H1 (cell line): ENCODE data around the gene ME3. TPM values are rescaled to one million over a fixed set of nuclear protein-coding genes. Genes with fewer than 3 reads are reported as not detected.

Source experiments
- CTCF ChIA-PET: fragments of 300-600 bp; sonication (Branson Sonifier 250); formaldehyde crosslinking; loops from one replicate; lab custom pipeline; 2021; ENCODE audit not compliant: partially characterized antibody; lab: Charles Lee
- POLR2A ChIA-PET: fragments of 300-600 bp; sonication (Branson Sonifier 250); formaldehyde crosslinking; loops from one replicate; lab custom pipeline; 2021; ENCODE audit warnings: inconsistent platforms; ENCODE audit not compliant: partially characterized antibody; lab: Charles Lee
- DNase-seq, 2 experiments: peaks; one replicate each; pipeline versions ENCODE4 v3.0.0 to v3.0.0-alpha.2; 2010 to 2022; ENCODE audit warnings: low spot score in 2 of 2, low read depth in 1 of 2, mixed read lengths in 1 of 2
- FAIRE-seq: peaks from 2 replicates; lab custom pipeline; 2011; peaks lifted over from hg19 to GRCh38; lab: Jason Lieb, UNC
- H2AFZ ChIP-seq: 2 replicates; pipeline ENCODE4 v1.8.1; 2012; ENCODE audit warnings: low read length, inconsistent platforms
- H2AK5ac ChIP-seq: 2 replicates; pipeline ENCODE4 v1.6.1; 2013; ENCODE audit warnings: low read depth, low read length
- H2BK120ac ChIP-seq: replicated peaks from 2 replicates; pipeline ENCODE3; 2013; ENCODE audit warnings: low read depth, low read length, inconsistent platforms
- H2BK12ac ChIP-seq: 2 replicates; pipeline ENCODE4 v1.6.1; 2013; ENCODE audit warnings: low read depth, low read length
- H2BK15ac ChIP-seq: 2 replicates; pipeline ENCODE4 v1.6.1; 2013; ENCODE audit warnings: low read length
- H2BK20ac ChIP-seq: 2 replicates; pipeline ENCODE4 v1.6.1; 2013; ENCODE audit warnings: low read length
- H2BK5ac ChIP-seq: 2 replicates; pipeline ENCODE4 v1.6.1; 2013; ENCODE audit warnings: low read depth, low read length
- H3K14ac ChIP-seq: 2 replicates; pipeline ENCODE4 v1.6.1; 2013; ENCODE audit warnings: inconsistent platforms; ENCODE audit not compliant: insufficient read length
- H3K18ac ChIP-seq: 2 replicates; pipeline ENCODE4 v1.6.1; 2013; ENCODE audit warnings: low read length; ENCODE audit errors: extremely low read depth
- H3K23ac ChIP-seq: 2 replicates; pipeline ENCODE4 v1.6.1; 2013; ENCODE audit warnings: inconsistent platforms; ENCODE audit not compliant: insufficient read length
- H3K23me2 ChIP-seq: 2 replicates; pipeline ENCODE4 v1.6.1; 2013; ENCODE audit warnings: low read depth, low read length
- H3K27ac ChIP-seq: 2 replicates; pipeline ENCODE4 v1.6.1; 2011; ENCODE audit warnings: low read depth, low read length, inconsistent platforms
- H3K27me3 ChIP-seq, 4 experiments: replicated peaks in 1 of 4; 1 replicate in 1 of 4; 2 replicates in 3 of 4; pipeline versions ENCODE4 v1.6.1 to v1.8.1; 2011 to 2013; ENCODE audit warnings: low read length in 3 of 4, mild to moderate bottlenecking in 3 of 4, inconsistent platforms in 2 of 4, mixed read lengths in 2 of 4, moderate library complexity in 1 of 4; ENCODE audit not compliant: control insufficient read depth in 3 of 4, insufficient read depth in 3 of 4; ENCODE audit errors: extremely low read depth in 1 of 4
- H3K36me3 ChIP-seq, 4 experiments: 2 replicates each; pipeline versions ENCODE4 v1.6.1 to v1.8.1; 2011 to 2013; ENCODE audit warnings: mild to moderate bottlenecking in 4 of 4, low read length in 3 of 4, moderate library complexity in 2 of 4, control low read depth in 1 of 4, inconsistent platforms in 1 of 4; ENCODE audit not compliant: insufficient read depth in 4 of 4, control insufficient read depth in 2 of 4
- H3K4ac ChIP-seq: replicated peaks from 2 replicates; pipeline ENCODE3; 2013; ENCODE audit warnings: low read length, low read depth, mixed read lengths, inconsistent platforms; ENCODE audit not compliant: insufficient read length
- H3K4me1 ChIP-seq, 4 experiments: replicated peaks in 1 of 4; 1 replicate in 1 of 4; 2 replicates in 3 of 4; pipeline versions ENCODE4 v1.6.1 to v1.8.1; 2011 to 2013; ENCODE audit warnings: low read length in 3 of 4, inconsistent platforms in 2 of 4, mixed read lengths in 1 of 4; ENCODE audit not compliant: insufficient read depth in 4 of 4, control insufficient read depth in 3 of 4
- H3K4me2 ChIP-seq, 2 experiments: 2 replicates each; pipeline versions ENCODE4 v1.6.1 to v1.8.1; 2011 to 2013; ENCODE audit warnings: low read depth in 2 of 2, low read length in 2 of 2, control low read depth in 1 of 2, inconsistent platforms in 1 of 2, mild to moderate bottlenecking in 1 of 2; ENCODE audit not compliant: insufficient read depth in 1 of 2
- H3K4me3 ChIP-seq, 4 experiments: fragments of 200-600, 300-600 bp in 1 of 4; sonication (generic), shearing (Covaris generic), sonication (Bioruptor Twin) in 1 of 4; 2 replicates each; pipeline versions ENCODE4 v1.5.1 to v1.8.1; 2011 to 2016; ENCODE audit warnings: low read length in 4 of 4, low read depth in 3 of 4, control low read depth in 2 of 4, inconsistent platforms in 2 of 4, mild to moderate bottlenecking in 2 of 4, mixed read lengths in 1 of 4, moderate library complexity in 1 of 4; ENCODE audit not compliant: insufficient read depth in 2 of 4; ENCODE audit errors: extremely low read depth in 1 of 4
- H3K56ac ChIP-seq: replicated peaks from 2 replicates; pipeline ENCODE3; 2013; ENCODE audit warnings: low read depth, mild to moderate bottlenecking, mixed read lengths, low read length, inconsistent platforms; ENCODE audit not compliant: insufficient read length
- H3K79me1 ChIP-seq: 2 replicates; pipeline ENCODE4 v1.6.1; 2013; ENCODE audit warnings: low read depth, low read length, control low read depth
- H3K79me2 ChIP-seq, 2 experiments: 2 replicates each; pipeline versions ENCODE4 v1.6.1 to v1.8.1; 2012 to 2013; ENCODE audit warnings: low read length in 2 of 2, mild to moderate bottlenecking in 2 of 2, inconsistent platforms in 1 of 2; ENCODE audit not compliant: insufficient read depth in 2 of 2, control insufficient read depth in 1 of 2
- H3K9ac ChIP-seq, 4 experiments: replicated peaks in 1 of 4; 1 replicate in 1 of 4; 2 replicates in 3 of 4; pipeline versions ENCODE4 v1.6.1 to v1.8.1; 2011 to 2013; ENCODE audit warnings: low read depth in 3 of 4, low read length in 3 of 4, control low read depth in 2 of 4, mild to moderate bottlenecking in 2 of 4, moderate library complexity in 2 of 4, inconsistent platforms in 1 of 4; ENCODE audit errors: extremely low read depth in 1 of 4
- H3K9me3 ChIP-seq, 2 experiments: 2 replicates each; pipeline versions ENCODE4 v1.6.1 to v1.8.1; 2012 to 2013; ENCODE audit warnings: mild to moderate bottlenecking in 2 of 2, moderate library complexity in 2 of 2, control low read depth in 1 of 2, inconsistent platforms in 1 of 2, low read depth in 1 of 2, low read length in 1 of 2, mixed read lengths in 1 of 2; ENCODE audit not compliant: insufficient read depth in 2 of 2
- H4K20me1 ChIP-seq, 2 experiments: replicated peaks in 1 of 2; 2 replicates each; pipeline versions ENCODE3 to v1.8.1; 2011 to 2013; ENCODE audit warnings: inconsistent platforms in 2 of 2, low read length in 2 of 2, mild to moderate bottlenecking in 1 of 2; ENCODE audit not compliant: insufficient read depth in 2 of 2, control insufficient read depth in 1 of 2
- H4K5ac ChIP-seq: 2 replicates; pipeline ENCODE4 v1.6.1; 2013; ENCODE audit warnings: low read length, low read depth, mixed read lengths, inconsistent platforms; ENCODE audit not compliant: insufficient read length
- H4K8ac ChIP-seq: 2 replicates; pipeline ENCODE4 v1.8.0; 2013; ENCODE audit warnings: mild to moderate bottlenecking, moderate library complexity, low read length, inconsistent platforms; ENCODE audit not compliant: insufficient read depth; ENCODE audit errors: extremely low read depth
- H4K91ac ChIP-seq: replicated peaks from 2 replicates; pipeline ENCODE3; 2013; ENCODE audit warnings: low read length, mixed read lengths, inconsistent platforms; ENCODE audit not compliant: insufficient read length
- BRCA1 ChIP-seq: IDR thresholded peaks from 2 replicates; pipeline ENCODE4 v1.6.1; 2012; ENCODE audit warnings: low read depth, low read length, improper control_type of control experiment
- CEBPB ChIP-seq: IDR thresholded peaks from 2 replicates; pipeline ENCODE4 v1.6.1; 2012; ENCODE audit warnings: low read depth, low read length
- CHD1 ChIP-seq: IDR thresholded peaks from 2 replicates; pipeline ENCODE4 v1.6.1; 2012; ENCODE audit warnings: low read depth, low read length, improper control_type of control experiment
- EGR1 ChIP-seq: IDR thresholded peaks from 2 replicates; pipeline ENCODE4 v1.6.1; 2011; ENCODE audit warnings: low read depth, low read length, borderline replicate concordance
- GTF2F1 ChIP-seq: IDR thresholded peaks from 2 replicates; pipeline ENCODE4 v1.6.1; 2012; ENCODE audit warnings: low read depth, low read length, improper control_type of control experiment, borderline replicate concordance
- KDM5A ChIP-seq: fragments of 200-600 bp; IDR thresholded peaks from 2 replicates; pipeline ENCODE4 v1.7.1; 2012; ENCODE audit warnings: mild to moderate bottlenecking, low read length, inconsistent platforms, mixed read lengths
- PHF8 ChIP-seq: fragments of 200-600 bp; sonication (generic); conservative IDR thresholded peaks from 2 replicates; pipeline ENCODE4 v1.7.1; 2012; ENCODE audit warnings: low read depth, mild to moderate bottlenecking, inconsistent platforms, low read length, moderate library complexity
- POLR2AphosphoS5 ChIP-seq: IDR thresholded peaks from 2 replicates; pipeline ENCODE4 v1.6.1; 2011; ENCODE audit warnings: low read depth, low read length
- POU5F1 ChIP-seq: IDR thresholded peaks from 2 replicates; pipeline ENCODE4 v1.6.1; 2011; ENCODE audit warnings: low read depth, mild to moderate bottlenecking, low read length, moderate library complexity
- RFX5 ChIP-seq: IDR thresholded peaks from 2 replicates; pipeline ENCODE4 v1.6.1; 2011; ENCODE audit warnings: low read depth, low read length, improper control_type of control experiment, borderline replicate concordance
- RXRA ChIP-seq: IDR thresholded peaks from 2 replicates; pipeline ENCODE4 v1.6.1; 2011; ENCODE audit warnings: low read depth, mild to moderate bottlenecking, low read length, moderate library complexity; ENCODE audit not compliant: insufficient read depth
- SP1 ChIP-seq: IDR thresholded peaks from 2 replicates; pipeline ENCODE4 v1.6.1; 2011; ENCODE audit warnings: low read depth, low read length
- SUZ12 ChIP-seq: fragments of 200-600 bp; sonication (generic); IDR thresholded peaks from 2 replicates; pipeline ENCODE4 v1.6.1; 2012; ENCODE audit warnings: mild to moderate bottlenecking, inconsistent platforms, low read length, moderate library complexity, mixed read lengths
- TAF7 ChIP-seq: optimal IDR thresholded peaks from 2 replicates; pipeline ENCODE3; 2011; ENCODE audit warnings: low read depth, mild to moderate bottlenecking, inconsistent platforms, low read length, moderate library complexity, borderline replicate concordance
- TCF12 ChIP-seq: IDR thresholded peaks from 2 replicates; pipeline ENCODE4 v1.6.1; 2011; ENCODE audit warnings: low read depth, mild to moderate bottlenecking, low read length
- WGBS, 2 experiments: shearing (Covaris generic) in 1 of 2; methylation state at CpG; one replicate each; pipeline versions ENCODE4 v1.1.6 to v1.1.7; 2013 to 2015; ENCODE audit warnings: low lambda C conversion rate in 2 of 2, mixed read lengths in 2 of 2, inconsistent platforms in 1 of 2, low coverage in 1 of 2, missing lambda C conversion rate in 1 of 2; ENCODE audit not compliant: insufficient replicate concordance in 2 of 2, insufficient coverage in 1 of 2, insufficient read length in 1 of 2; ENCODE audit errors: extremely low coverage in 1 of 2, missing lambda C conversion rate in 1 of 2; 5-methylcytosine and 5-hydroxymethylcytosine counted together
- polyA plus RNA-seq, 7 experiments: library from polyadenylated mRNA; depleted of rRNA in 3 of 7; stranded (reverse) in 5 of 7; unstranded in 2 of 7; fragments of >200 nt in 5 of 7; fragments of 200-250 nt in 2 of 7; gene quantifications; 1 replicate in 5 of 7; 2 replicates in 1 of 7; 4 replicates in 1 of 7; pipeline versions ENCODE4 v1.2.1 to v1.2.3, GENCODE V29; 2011 to 2013; ENCODE audit warnings: missing spikeins in 2 of 7, mixed read lengths in 2 of 7
- total RNA-seq: library from RNA; stranded (reverse); fragmentation: NEBNext Ultra II Directional; extraction: Animal tissue kit (Norgen Biotek cat#: 25700); gene quantifications from 2 replicates; pipeline ENCODE4 v1.2.1, GENCODE V29; 2021

ME3 gene
- total and polyA plus RNA-seq, 2 of the 8 experiments (the other 6 are each of a cell fraction or from before 2014, with no cell fraction given): 1.5 to 2.8 TPM

DNA sequence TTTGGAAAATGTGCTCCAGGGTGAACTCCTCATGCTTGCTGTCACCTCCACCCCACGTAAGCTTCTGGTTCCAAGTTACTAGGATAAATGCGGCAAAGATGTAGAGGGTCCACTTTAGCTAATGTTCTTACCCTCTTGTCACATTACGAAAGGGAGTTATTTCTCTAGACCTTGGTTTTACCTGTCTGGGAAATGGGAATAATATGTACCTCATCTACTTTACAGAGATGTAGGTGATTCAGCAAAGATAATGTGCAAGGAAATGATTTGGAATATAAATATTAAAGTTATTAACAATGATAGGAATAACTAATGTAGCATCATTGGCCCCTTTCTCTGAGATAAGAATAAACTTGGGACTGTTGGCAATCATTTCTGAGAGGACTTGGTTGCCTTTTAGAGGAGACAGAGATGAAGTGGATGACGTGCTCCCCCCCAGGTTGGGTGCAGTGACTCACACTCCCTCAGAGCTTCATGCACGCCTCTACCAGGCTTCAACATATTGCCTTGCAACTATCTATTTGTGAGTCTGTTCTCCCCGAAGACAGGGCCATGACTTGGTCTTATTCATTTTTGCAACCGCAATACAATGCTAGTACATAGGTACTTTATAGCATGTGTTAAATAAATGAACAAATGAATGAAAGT, 97.1 kb downstream of the ME3 start:
- Histone ChIP-seq H3K27me3 (no peaks in the 10 kb centered on the region), H3K4me3 (no peak overlapping the region), H3K18ac (no peak overlapping the region), H2BK20ac (no peak overlapping the region), H3K79me1 (no peaks in the 10 kb centered on the region), H3K9ac (no peak overlapping the region), H3K4me1 (no peaks in the 10 kb centered on the region), H4K91ac (no peak overlapping the region), H2BK120ac (no peak overlapping the region), H3K23me2 (no peaks in the 10 kb centered on the region), H3K14ac (no peak overlapping the region), H4K5ac (no peak overlapping the region), H3K4ac (no peak overlapping the region), H3K27ac (no peak overlapping the region), H2AK5ac (no peak overlapping the region), H3K56ac (no peak overlapping the region), H2BK12ac (no peak overlapping the region), H2BK15ac (no peak overlapping the region), H3K9me3 (no peaks in the 10 kb centered on the region), H2BK5ac (no peak overlapping the region), H3K4me2 (no peak overlapping the region), H4K8ac (no peak overlapping the region), H4K20me1 (no peaks in the 10 kb centered on the region), H2AFZ (no peak overlapping the region), H3K23ac (no peak overlapping the region), H3K79me2 (no peaks in the 10 kb centered on the region), H3K36me3 (no peaks in the 10 kb centered on the region)
- no peak for DNase-seq
- CTCF ChIA-PET: interaction anchor here (1.1 to 6.5 kb wide), 2 partner anchors 11 to 33 kb away, joined by 4 to 27 read pairs; no protein-coding TSS in a partner anchor
- POLR2A ChIA-PET: no interaction called here
- FAIRE-seq: no peak
- WGBS, 2 experiments: 94% methylated on average over 5 of the region's 7 CpGs; no CpG with 5 or more reads in 1 of the 2 experiments
- no peak for TF ChIP-seq RXRA
- no peak for TF ChIP-seq RFX5
- TF ChIP-seq PHF8: no peak
- no peak for TF ChIP-seq CEBPB
- TF ChIP-seq SP1: no peak
- TF ChIP-seq CHD1: no peak
- TF ChIP-seq BRCA1: no peak
- no peak for TF ChIP-seq KDM5A
- TF ChIP-seq POU5F1: no peak
- TF ChIP-seq TAF7: no peak
- TF ChIP-seq EGR1: no peak
- no peak for TF ChIP-seq GTF2F1
- TF ChIP-seq TCF12: no peak
- no peak for TF ChIP-seq POLR2AphosphoS5
- no peak for TF ChIP-seq SUZ12
